ENCODE results near the gene C5AR2.
"Not testable (repeated sequence)": the region's sequence is repeated elsewhere in the genome, so short reads cannot be mapped to it uniquely, and the experiment has no call there.

C5AR2 gene

DNA sequence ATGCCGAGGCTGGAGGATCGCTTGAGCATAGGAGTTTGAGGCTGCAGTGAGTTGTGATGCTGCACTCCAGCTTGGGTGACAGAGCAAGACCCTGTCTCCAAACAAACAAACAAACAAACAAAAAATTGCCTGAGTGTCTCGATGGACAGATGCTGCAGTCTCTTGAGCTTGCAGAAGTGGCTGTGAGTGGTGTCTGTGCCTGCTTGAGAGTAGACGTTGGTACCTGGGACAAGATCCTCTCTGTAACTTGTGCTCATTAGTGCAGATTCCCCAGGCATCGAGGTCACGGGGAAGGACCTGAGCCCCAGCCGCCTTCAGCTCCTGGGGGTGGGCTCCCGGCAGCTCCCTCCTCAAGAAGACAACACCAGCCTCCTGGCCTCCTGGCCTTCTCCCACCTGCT is 8.6 kb upstream of the C5AR2 start:
- DNase-seq (ENCODE audit: low read depth in 1 of 2, low spot score in 1 of 2), result no peak

DNA sequence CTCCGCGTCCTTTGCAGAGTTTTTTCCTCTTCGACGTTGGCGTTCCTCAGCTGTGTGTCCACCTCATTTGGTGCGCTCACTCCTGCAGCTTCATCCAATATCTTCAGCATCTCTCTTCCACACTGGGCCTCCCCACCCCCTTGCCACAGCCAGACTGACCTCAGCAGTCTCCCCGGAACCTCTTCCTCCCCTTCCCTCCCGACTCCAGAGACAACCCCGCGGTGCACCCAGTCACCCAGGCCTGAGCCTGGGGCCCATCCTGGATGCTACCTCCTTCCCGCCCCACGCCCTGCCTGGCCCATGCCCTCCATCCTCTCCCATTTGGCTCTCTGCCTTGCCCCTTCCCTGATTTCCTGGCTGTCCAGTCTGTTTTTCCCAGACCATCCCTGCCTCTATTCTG is 8.1 kb upstream of the C5AR2 start:
- DNase-seq (ENCODE audit: low read depth in 1 of 2, low spot score in 1 of 2), result no peak

DNA sequence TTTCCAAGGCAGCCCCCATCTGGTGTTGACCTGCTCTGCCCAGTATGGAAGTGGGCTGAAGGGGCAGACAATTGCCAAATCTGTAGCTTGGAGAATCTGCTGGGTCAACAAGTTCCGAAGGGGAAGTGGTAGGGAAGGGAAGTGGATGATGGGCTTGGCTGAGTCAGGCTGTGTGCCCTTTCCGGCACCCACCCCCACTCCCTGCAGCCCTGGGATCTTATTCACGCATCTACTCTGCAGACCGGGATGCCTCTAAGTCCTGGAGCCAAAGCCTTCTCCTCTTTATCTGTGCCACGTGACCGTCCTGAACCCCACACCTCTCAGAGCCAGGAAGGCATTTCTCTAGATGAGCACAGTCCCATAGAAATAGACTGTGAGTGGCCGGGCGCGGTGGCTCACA is 7.5 kb upstream of the C5AR2 start:
- no peak for DNase-seq (ENCODE audit: low read depth in 1 of 2, low spot score in 1 of 2)

DNA sequence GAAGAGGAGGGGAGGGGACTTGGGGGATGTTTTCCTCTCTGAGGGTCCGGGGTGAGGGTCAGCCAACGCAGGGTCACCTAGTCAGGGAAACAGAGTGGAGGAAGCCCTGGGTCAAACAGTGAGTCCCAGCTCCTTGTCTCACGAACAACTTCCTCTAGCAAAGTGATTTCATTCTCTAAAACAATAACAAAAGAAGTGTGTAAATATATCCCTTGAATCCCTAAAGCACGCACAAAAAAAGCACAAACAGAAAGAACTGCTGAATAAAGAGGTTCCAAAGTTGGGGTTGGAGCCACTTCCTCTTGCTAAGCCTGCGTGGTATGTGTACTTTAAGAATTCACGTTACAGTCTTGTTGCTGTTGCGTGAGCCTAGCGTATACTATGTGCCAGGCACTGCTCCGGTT is 1.5 kb upstream of the C5AR2 start:
- no peak for DNase-seq (ENCODE audit: low read depth in 1 of 2, low spot score in 1 of 2)

DNA sequence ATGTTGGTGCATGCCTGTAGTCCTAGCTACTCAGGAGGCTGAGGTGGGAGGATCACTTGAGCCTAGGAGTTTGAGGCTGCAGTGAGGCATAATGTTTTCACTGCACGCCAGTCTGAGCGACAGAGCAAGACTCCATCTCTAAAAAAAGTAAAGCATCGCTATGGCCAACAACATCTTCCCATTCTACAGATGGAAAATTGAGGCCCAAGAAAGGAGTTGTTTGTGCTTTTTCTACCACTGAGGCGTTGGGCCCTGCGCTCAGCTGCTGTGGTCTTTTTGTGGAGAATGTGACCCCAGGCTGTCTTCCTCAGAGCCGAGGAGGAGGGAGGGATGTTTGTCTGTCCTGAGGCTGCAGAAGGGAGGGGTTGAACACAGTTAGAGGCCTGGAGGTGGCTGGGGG is 485 bp upstream of the C5AR2 start:
- DNase-seq (ENCODE audit: low read depth in 1 of 2, low spot score in 1 of 2), result no peak

DNA sequence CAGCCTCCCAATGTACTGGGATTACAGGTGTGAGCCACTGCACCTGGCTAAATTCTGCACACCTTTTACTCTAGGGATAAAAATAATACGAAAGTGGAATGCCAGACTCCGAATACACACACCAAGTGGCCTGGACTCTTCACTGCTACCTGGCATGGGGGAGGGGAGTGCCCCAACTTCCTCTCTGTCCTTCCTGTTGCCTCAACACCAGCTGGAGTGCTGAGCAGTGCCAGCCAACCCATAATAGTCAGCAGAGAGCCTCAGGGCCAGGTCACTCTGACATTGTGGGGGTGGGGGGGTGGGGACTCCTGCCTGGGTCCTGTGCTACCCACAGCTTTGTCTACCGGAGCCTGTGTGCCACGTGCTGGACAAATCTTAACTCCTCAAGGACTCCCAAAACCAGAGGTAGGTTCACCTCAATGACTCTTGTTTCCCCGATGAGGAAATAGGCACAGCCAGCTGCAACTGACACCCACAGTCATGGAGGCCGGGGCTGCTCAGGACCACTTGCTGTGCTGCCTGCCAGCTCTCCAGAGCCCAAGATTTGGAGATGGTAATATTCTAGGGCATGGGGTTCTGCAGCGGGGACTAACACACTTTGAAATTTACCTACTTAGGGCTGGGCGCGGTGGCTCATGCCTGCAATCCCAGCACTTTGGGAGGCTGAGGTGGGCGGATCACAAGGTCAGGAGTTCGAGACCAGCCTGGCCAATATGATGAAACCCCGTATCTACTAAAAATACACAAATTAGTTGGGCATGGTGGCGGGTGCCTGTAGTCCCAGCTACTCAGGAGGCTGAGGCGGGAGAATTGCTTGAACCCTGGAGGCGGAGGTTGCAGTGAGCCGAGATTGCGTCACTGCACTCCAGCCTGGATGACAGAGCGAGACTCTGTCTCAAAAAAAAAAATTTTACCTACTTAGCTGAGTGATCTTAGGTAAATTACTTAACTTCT is 5.1 kb downstream of the C5AR2 start:
- not testable (repeated sequence) for DNase-seq (ENCODE audit: low read depth in 1 of 2, low spot score in 1 of 2)

DNA sequence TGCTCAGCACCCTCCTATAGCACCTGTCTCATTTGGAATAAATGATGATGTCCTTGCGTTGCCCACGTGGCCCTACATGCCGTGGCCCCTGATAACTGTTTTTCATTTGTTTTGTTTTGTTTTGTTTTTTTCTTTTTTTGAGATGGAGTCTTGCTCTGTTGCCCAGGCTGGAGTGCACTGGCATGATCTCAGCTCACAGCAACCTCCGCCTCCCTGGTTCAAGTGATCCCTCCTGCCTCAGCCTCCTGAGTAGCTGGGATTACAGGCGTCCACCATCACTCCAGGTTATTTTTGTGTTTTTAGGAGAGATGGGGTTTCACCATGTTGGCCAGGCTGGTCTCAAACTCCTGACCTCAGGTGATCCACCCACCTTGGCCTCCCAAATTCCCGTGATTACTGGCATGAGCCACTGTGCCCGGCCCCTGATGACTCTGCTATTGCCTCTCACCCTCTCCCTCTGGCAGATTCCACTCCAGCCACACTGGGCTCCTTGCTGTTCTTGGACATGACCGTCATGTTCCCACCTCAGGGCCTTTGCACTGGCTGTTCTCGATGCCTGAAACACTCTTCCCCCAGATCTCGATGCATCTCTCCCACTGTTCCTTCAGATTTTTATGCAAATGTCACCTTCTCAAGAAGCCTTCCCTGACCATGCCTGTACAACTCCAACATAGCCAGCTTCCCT is 7.4 kb downstream of the C5AR2 start:
- no peak for DNase-seq (ENCODE audit: low read depth in 1 of 2, low spot score in 1 of 2)

DNA sequence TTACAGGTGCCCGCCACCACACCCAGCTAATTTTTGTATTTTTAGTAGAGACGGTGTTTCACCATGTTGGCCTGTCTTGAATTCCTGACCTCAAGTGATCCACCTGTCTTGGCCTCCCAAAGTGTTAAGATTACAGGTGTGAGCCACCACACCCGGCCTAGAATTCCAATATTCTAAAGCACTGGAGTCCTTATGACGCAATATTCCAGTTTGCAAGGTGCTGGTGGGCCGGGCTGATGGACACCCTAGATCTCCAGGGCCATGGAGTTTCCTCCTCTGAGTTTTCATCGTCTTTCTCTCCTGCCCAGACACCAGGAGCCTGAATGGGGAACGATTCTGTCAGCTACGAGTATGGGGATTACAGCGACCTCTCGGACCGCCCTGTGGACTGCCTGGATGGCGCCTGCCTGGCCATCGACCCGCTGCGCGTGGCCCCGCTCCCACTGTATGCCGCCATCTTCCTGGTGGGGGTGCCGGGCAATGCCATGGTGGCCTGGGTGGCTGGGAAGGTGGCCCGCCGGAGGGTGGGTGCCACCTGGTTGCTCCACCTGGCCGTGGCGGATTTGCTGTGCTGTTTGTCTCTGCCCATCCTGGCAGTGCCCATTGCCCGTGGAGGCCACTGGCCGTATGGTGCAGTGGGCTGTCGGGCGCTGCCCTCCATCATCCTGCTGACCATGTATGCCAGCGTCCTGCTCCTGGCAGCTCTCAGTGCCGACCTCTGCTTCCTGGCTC is 8.7 kb downstream of the C5AR2 start:
- no peak for DNase-seq (ENCODE audit: low read depth in 1 of 2, low spot score in 1 of 2)

DNA sequence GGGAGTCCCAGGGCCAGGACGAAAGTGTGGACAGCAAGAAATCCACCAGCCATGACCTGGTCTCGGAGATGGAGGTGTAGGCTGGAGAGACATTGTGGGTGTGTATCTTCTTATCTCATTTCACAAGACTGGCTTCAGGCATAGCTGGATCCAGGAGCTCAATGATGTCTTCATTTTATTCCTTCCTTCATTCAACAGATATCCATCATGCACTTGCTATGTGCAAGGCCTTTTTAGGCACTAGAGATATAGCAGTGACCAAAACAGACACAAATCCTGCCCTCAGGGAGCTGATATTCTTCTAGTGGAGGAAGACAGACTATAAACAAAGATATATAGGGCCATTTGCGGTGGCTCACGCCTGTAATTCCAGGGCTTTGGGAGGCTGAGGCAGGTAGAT is 9.8 kb downstream of the C5AR2 start:
- no peak for DNase-seq (ENCODE audit: low read depth in 1 of 2, low spot score in 1 of 2)

DNA sequence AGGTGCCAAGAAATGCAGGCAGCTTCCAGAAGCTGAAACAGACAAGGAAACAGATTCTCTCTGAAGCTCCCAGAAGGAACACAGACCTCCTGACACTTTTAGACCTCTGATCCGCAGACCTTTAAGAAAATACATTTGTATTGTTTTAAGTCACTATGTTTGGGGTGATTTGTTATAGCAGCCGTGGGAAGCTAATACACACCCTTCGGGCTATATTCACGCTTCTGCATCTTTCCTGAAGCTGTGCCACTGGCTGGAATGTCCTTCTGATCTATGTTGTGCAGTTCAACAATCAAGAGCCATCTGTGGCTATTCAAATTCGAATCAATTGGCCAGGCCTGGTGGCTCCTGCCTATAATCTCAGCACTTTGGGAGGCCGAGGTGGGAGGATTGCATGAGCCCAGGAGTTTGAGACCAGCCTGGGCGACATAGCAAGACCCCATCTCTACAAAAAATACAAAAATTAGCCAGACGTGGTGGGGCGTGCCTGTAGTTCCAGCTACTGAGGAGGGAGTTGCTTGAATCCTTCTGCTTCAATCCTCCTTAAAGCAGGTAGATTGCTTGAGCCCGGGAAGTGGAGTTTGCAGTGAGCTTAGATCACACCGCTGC is 11.3 kb downstream of the C5AR2 start:
- DNase-seq (ENCODE audit: low read depth in 1 of 2, low spot score in 1 of 2), result no peak

DNA sequence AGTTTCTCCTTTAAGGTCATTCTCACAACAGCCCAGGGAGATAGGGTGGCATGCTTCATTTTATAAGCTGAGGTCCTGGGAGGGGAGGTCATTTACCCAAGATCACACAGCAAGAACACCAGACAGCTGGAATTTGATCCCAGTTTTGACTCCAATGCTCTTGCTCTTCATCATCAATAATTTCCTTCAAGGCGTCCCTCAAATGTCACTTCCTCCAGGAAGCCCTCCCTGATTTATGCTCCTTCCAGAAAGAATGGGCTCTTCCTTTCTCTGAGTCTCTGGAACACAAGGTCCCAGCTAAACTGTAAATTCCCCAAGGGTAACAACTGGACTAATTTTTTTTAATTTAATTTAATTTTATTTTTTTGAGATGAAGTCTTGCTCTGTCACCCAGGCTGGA is 12.4 kb downstream of the C5AR2 start:
- DNase-seq (ENCODE audit: low read depth in 1 of 2, low spot score in 1 of 2), result no peak

DNA sequence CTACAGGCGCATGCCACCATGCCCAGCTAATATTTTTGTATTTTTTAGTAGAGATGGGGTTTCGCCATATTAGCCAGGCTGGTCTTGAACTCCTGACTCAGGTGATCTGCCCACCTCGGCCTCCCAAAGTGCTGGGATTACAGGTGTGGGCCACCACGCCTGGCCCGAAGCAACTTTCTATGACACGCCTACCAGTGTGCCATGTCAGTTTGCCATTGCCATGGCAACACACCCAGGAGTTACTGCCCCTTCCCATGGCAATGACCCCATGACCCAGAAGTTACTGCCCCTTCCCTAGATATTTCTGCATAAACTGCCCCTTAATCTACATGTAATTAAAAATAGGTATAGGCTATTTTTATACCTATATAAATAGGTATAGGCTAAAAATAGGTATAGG is 14.0 kb downstream of the C5AR2 start:
- DNase-seq (ENCODE audit: low read depth in 1 of 2, low spot score in 1 of 2), result not testable (repeated sequence)

DNA sequence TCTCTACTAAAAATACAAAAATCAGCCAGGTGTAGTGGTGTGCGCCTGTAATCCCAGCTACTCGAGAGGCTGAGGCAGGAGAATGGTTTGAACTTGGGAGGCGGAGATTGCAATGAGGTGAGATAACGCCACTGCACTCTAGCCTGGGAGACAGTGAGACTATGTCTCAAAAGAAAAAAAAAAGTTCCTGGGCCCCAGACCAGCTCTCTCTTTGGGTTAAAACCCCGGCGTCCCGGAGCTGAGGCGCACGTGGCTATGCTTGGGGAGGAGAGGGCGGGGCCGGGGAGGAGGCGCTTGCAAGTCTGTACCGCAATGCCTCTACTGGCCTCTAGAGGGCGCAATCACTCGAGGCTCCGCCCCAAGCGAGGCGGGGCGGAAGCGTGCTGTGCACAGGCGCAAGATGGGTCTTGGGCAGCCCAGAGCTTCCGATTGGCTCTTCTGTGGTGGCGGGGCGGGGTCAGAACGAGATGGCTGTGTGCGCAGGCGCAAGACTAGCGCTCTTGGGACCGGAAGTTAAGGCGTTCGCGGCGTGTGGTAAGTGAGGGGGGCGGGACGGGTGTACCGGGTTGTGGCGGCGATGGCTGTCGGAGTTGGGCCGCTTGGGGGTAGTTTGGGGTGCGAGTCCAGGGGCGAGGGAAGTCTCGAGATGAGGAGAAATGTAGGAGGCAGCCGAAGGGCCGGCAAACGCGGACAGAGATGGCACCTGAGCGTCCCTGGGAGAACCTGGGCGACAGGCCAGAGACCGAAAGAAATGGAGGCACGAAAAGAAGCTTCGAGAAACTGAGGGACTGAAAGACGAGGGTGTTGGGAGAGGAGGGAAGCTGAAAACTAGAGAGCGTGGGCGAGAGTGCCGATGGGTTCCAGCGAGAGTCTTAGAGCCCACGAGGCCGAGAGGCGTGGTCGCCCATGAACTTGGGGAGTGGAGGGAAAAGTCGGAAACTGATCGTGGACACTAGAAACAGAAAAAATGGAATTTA is 17.1 kb downstream of the C5AR2 start, which contains the start of gene DHX34:
TSS of gene DHX34 (plus strand) at position 497 of the 977 bp plus-strand sequence. CDS start 3,716 bp downstream, outside the sequence.
- peak; percentile 98 to 99 for DNase-seq (ENCODE audit: low read depth in 1 of 2, low spot score in 1 of 2)

DNA sequence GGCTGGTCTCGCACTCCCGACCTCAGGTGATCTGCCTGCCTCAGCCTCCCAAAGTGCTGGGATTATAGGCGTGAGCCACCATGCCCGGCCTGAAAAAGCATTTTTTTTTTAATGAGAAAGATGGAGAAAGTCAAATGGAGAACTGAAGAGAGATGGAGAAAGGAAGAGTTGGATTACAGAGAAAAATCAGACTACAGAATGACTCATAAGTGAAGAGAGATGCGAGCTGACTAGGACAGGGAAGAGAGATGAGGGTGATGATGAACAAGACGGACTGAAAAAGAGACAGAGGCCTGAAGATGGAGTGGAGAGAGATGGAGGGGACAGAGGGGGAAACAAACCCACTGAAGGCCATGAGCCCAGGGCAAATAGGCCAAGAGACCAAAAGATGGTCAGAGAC is 18.7 kb downstream of the C5AR2 start:
- DNase-seq (ENCODE audit: low read depth in 1 of 2, low spot score in 1 of 2), result no peak

DNA sequence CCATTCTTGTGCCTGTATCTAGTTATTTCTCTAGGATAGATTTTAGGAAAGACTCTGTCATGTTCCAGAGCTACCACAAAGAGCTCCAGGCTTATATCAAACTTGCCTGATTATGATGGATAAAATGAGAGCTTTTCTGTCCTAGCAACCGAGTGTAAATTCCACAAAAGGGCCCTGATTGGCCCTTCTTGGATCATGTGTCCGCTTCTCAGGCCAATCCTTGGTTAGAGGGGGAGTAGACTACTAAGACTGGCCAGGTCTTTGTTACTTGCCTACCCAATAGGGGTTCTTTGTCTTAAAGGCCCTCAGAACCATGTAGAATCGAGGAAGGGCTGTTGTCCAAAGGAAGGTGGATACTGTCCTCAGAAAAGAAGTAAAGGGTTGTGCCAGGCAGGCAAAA is 19.6 kb downstream of the C5AR2 start:
- DNase-seq (ENCODE audit: low read depth in 1 of 2, low spot score in 1 of 2), result no peak

DNA sequence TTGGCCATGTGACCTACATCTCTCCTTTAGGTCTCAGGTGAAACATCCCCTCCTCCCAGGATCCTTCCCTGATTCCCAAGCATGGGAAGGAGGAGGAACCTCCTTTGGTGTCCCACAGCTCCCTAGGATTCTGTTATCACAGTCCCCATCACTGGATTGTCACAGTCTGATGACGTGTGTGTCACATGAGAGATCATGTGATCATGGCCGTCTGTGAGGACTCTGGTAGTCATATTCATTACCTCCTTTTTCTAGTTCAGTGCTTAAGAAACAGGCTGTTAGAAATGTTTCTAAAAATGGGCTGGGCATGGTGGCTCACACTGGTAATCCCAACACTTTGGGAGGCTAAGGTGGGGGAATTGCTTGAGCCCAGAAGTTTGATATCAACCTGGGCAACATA is 20.1 kb downstream of the C5AR2 start:
- DNase-seq (ENCODE audit: low read depth in 1 of 2, low spot score in 1 of 2), result no peak

DNA sequence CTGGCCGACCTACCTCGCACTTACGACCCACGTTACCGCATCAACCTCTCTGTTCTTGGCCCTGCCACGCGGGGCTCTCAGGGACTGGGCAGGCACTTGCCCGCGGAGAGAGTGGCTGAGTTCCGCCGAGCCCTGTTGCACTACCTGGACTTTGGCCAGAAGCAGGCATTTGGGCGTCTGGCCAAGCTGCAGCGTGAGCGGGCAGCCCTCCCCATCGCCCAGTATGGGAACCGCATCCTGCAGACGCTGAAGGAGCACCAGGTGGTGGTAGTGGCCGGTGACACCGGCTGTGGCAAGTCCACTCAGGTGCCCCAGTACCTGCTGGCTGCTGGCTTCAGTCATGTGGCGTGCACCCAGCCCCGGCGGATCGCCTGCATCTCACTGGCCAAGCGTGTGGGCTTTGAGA is 21.3 kb downstream of the C5AR2 start:
- DNase-seq (ENCODE audit: low read depth in 1 of 2, low spot score in 1 of 2), result no peak

DNA sequence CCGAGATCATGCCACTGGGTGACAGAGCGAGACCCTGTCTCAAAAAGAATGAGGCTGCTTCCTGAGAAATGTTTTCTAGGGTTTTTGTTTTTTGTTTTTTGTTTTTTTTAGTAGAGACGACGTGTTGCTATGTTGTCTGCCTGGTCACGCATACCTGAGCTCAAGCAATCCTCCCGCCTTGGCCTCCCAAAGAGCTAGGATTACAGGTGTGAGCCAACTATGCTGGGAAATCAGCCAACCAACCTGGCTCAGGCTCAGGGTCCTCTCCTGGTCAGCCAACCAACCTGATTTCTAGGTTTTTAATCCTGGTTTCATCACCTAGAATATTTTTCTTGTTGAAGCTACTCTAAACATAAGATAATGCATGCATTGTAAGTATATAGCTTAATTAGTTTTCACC is 24.9 kb downstream of the C5AR2 start:
- no peak for DNase-seq (ENCODE audit: low read depth in 1 of 2, low spot score in 1 of 2)

DNA sequence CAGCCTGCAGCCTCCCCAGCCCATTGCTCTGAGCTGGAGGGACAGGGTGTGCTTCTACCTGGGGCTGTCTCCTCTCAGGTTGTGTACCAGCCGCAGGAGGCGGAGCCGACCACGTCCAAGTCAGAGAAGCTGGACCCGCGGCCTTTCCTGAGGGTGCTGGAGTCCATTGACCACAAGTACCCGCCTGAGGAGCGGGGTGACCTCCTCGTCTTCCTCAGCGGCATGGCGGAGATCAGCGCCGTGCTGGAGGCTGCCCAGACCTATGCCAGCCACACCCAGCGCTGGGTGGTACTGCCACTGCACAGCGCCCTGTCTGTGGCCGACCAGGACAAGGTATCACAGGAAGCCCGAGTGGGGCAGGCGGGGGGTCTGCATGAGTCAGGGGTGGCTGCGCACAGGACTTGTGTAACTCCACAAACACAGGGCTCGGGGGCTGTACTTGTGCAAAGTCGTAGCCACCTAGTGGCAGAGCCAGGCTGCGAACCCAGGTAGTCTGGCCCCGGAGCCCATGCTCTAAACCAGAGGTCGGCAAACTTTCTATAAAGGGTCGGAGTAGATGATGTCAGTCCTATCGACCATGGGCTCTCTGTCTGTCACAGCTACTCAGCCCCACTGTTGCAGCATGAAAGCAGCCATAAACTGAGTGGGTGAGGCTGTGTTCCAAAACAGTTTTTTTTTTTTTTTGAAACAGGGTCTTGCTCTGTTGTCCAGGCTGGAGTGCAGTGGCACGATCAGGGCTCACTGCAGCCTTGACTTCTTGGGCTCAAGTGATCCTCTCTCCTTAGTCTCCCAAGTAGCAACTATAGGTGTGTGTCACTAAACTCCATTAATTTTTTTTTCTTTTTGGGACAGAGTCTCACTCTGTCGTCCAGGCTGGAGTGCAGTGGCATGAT is 26.1 kb downstream of the C5AR2 start:
- DNase-seq (ENCODE audit: low read depth in 1 of 2, low spot score in 1 of 2), result no peak
